Measurements from ENCODE around the gene TENM4.

- TF ChIP-seq CTCF (conservative IDR thresholded peaks at IDR 0.05; ENCODE audit: low read length) (no peak), EZH2phosphoT487 (IDR thresholded peaks at IDR 0.05; ENCODE audit: borderline replicate concordance, low read depth, low read length) (no peak)
These were observed 726.3 kb downstream of the TENM4 start for GRCh38 chr11:78714539-78714938.
